HEK293T (cell line): ENCODE data around the gene SPRYD4.

Experiments
- ARNT ChIP-seq: fragments of 450-650 bp; IDR thresholded peaks from 2 replicates; pipeline ENCODE4 v1.6.1; 2017; ENCODE audit warnings: mild to moderate bottlenecking
- BHLHE40 ChIP-seq: fragments of 450-650 bp; IDR thresholded peaks from 2 replicates; pipeline ENCODE4 v1.6.1; 2016; ENCODE audit warnings: mild to moderate bottlenecking, moderate library complexity, borderline replicate concordance
- CTBP1 ChIP-seq: fragments of 450-650 bp; IDR thresholded peaks from 2 replicates; pipeline ENCODE4 v1.6.1; 2016; ENCODE audit warnings: borderline replicate concordance
- FOXA1 ChIP-seq: fragments of 450-650 bp; IDR thresholded peaks from 2 replicates; pipeline ENCODE4 v1.6.1; 2016; ENCODE audit warnings: mild to moderate bottlenecking
- FOXK2 ChIP-seq: fragments of 450-650 bp; IDR thresholded peaks from 2 replicates; pipeline ENCODE4 v1.6.1; 2016; ENCODE audit warnings: mild to moderate bottlenecking
- FOXM1 ChIP-seq: fragments of 450-650 bp; IDR thresholded peaks from 2 replicates; pipeline ENCODE4 v1.6.1; 2017; ENCODE audit warnings: mild to moderate bottlenecking, borderline replicate concordance
- HDGF ChIP-seq: fragments of 450-650 bp; IDR thresholded peaks from 2 replicates; pipeline ENCODE4 v1.6.1; 2017; ENCODE audit warnings: antibody characterized with exemption, borderline replicate concordance
- LEF1 ChIP-seq: fragments of 450-650 bp; IDR thresholded peaks from 2 replicates; pipeline ENCODE4 v1.6.1; 2017; ENCODE audit warnings: mild to moderate bottlenecking, borderline replicate concordance
- NFRKB ChIP-seq: fragments of 450-650 bp; IDR thresholded peaks from 2 replicates; pipeline ENCODE4 v1.6.1; 2016; ENCODE audit warnings: mild to moderate bottlenecking, moderate library complexity
- SP1 ChIP-seq: fragments of 450-650 bp; IDR thresholded peaks from 2 replicates; pipeline ENCODE4 v1.6.1; 2017
- SUZ12 ChIP-seq: fragments of 450-650 bp; IDR thresholded peaks from 2 replicates; pipeline ENCODE4 v1.6.1; 2016; ENCODE audit warnings: mild to moderate bottlenecking
- ZNF384 ChIP-seq: fragments of 450-650 bp; IDR thresholded peaks from 2 replicates; pipeline ENCODE4 v1.6.1; 2016

GRCh38 chr12:56520048-56520447 is 51.7 kb downstream of the SPRYD4 start:
- TF ChIP-seq FOXM1: no peak
- no peak for TF ChIP-seq LEF1
- no peak for TF ChIP-seq ARNT
- no peak for TF ChIP-seq HDGF
- TF ChIP-seq FOXA1: no peak
- no peak for TF ChIP-seq CTBP1
- no peak for TF ChIP-seq FOXK2
- TF ChIP-seq SUZ12: no peak
- no peak for TF ChIP-seq BHLHE40
- TF ChIP-seq SP1: no peak
- no peak for TF ChIP-seq NFRKB
- no peak for TF ChIP-seq ZNF384
